Testis (tissue), 3 donors: Measurements from ENCODE around the gene BEST2. TPM values are rescaled to one million over a fixed set of nuclear protein-coding genes. Genes with fewer than 3 reads are reported as not detected.

Experiments used
- DNase-seq: peaks from one replicate; pipeline ENCODE4 v3.0.0-alpha.2; 2019
- H3K27ac ChIP-seq, 2 donors: fragments of 200-600 bp; sonication (generic); one replicate each; pipeline ENCODE4 v1.5.1; 2019
- H3K27me3 ChIP-seq: fragments of 200-600 bp; sonication (generic); one replicate; pipeline ENCODE4 v1.5.1; 2019
- H3K36me3 ChIP-seq: fragments of 200-600 bp; sonication (generic); one replicate; pipeline ENCODE4 v1.5.1; 2017; ENCODE audit warnings: low read depth; ENCODE audit errors: missing control alignments
- H3K4me1 ChIP-seq: fragments of 200-600 bp; sonication (generic); one replicate; pipeline ENCODE4 v1.5.1; 2019
- H3K4me3 ChIP-seq, 2 donors: fragments of 200-600 bp; sonication (generic); one replicate each; pipeline ENCODE4 v1.5.1; 2017 to 2019
- H3K9me3 ChIP-seq: fragments of 200-600 bp; sonication (generic); one replicate; pipeline ENCODE4 v1.5.1; 2017
- CTCF ChIP-seq, 3 experiments: fragments of 450-650 bp in 2 of 3; fragments of 200-600 bp in 1 of 3; sonication (generic) in 1 of 3; IDR thresholded peaks; one replicate each; pipeline ENCODE4 v1.5.1; 2016 to 2019; ENCODE audit warnings: antibody characterized with exemption in 3 of 3, mild to moderate bottlenecking in 2 of 3, moderate library complexity in 1 of 3
- POLR2A ChIP-seq: fragments of 450-650 bp; IDR thresholded peaks from one replicate; pipeline ENCODE4 v1.6.1; 2017; ENCODE audit warnings: antibody characterized with exemption, mild to moderate bottlenecking, moderate library complexity
- WGBS, 2 donors: methylation state at CpG; one replicate each; pipeline ENCODE4 v1.1.5; 2018; 5-methylcytosine and 5-hydroxymethylcytosine counted together
- intact Hi-C: fragments of 100-400 bp; cut with DNase I; formaldehyde crosslinking; loops from one replicate; pipeline ENCODE4 v1.15.1; 2023; ENCODE audit warnings: low total_unique reads
- polyA plus RNA-seq: library from polyadenylated mRNA; stranded (reverse); fragments of 350-450 nt; fragmentation: Illumina TruSeq; extraction: RNeasy Lipid Tissue Mini Kit (QIAGEN cat#74804); gene quantifications from one replicate; pipeline ENCODE4 v1.2.3, GENCODE V29; 2014; ENCODE audit warnings: low read depth, low replicate concordance; ENCODE audit not compliant: insufficient read depth
- total RNA-seq, 2 donors: library from RNA; depleted of rRNA; stranded (reverse); fragments of >200 nt; gene quantifications; one replicate each; pipeline ENCODE4 v1.2.3, GENCODE V29; 2016

The BEST2 gene
- total and polyA plus RNA-seq, 3 donors from 2014 or later: 0.50 to 0.87 TPM; not detected in 1

- H3K27me3 ChIP-seq: no peaks in the 10 kb centered on the region
- DNase-seq: no peak
- no peaks in the 10 kb centered on the region for H3K36me3 ChIP-seq
- peak overlapping the region; percentile 93 to 98 for H3K27ac ChIP-seq
- no peak for TF ChIP-seq POLR2A
- no peak for TF ChIP-seq CTCF (IDR thresholded peaks at IDR 0.05)
- intact Hi-C loops: no loop called here
- H3K4me3 ChIP-seq: peak overlapping the region; percentile 60 to 88
- H3K9me3 ChIP-seq: no peaks in the 10 kb centered on the region
- 2% methylated on average over 9 to 15 of the region's 46 CpGs for WGBS, 2 donors
- peaks cover 51% of the 10 kb centered on the region for H3K4me1 ChIP-seq
Observed at GRCh38 chr19:12789098-12789903, 37.7 kb downstream of the BEST2 start.

GRCh38 chr19:12789904-12790619 lies 38.5 kb downstream of the BEST2 start:
- Histone ChIP-seq H3K4me1 (peaks cover 46% of the 10 kb centered on the region), H3K4me3 (peak overlapping the region; percentile 60 to 88), H3K9me3 (no peaks in the 10 kb centered on the region), H3K36me3 (no peaks in the 10 kb centered on the region), H3K27me3 (no peaks in the 10 kb centered on the region), H3K27ac (peak overlapping the region; percentile 93 to 98)
- intact Hi-C loops: loop anchor here (10.0 kb wide), 1 partner anchor 55 kb away; the partner anchor contains the start of genes GET3 and TRIR
- peak; percentile 97 for DNase-seq
- WGBS, 2 donors: 1 to 8% methylated on average over 4 to 37 of the region's 56 CpGs
- TF ChIP-seq CTCF (IDR thresholded peaks at IDR 0.05): no peak
- peak; percentile 36 for TF ChIP-seq POLR2A

GRCh38 chr19:12790628-12791344 lies 39.2 kb downstream of the BEST2 start:
- no peak for DNase-seq
- no peaks in the 10 kb centered on the region for H3K36me3 ChIP-seq
- TF ChIP-seq CTCF (IDR thresholded peaks at IDR 0.05) (no peak), POLR2A (no peak)
- no peaks in the 10 kb centered on the region for H3K27me3 ChIP-seq
- H3K27ac ChIP-seq: peak overlapping the region; percentile 93 to 98
- H3K9me3 ChIP-seq: no peaks in the 10 kb centered on the region
- intact Hi-C loops: loop anchor here (10.0 kb wide), 1 partner anchor 56 kb away; the partner anchor contains the start of genes GET3 and TRIR
- peaks cover 45% of the 10 kb centered on the region for H3K4me1 ChIP-seq
- WGBS, 2 donors: 1% methylated on average over 15 to 22 of the region's 22 CpGs
- H3K4me3 ChIP-seq: peak overlapping the region; percentile 60 to 88

- Histone ChIP-seq H3K9me3 (no peaks in the 10 kb centered on the region), H3K36me3 (no peaks in the 10 kb centered on the region), H3K4me3 (peak within 1 kb of the TSS; percentile 75 to 88), H3K27me3 (no peaks in the 10 kb centered on the region), H3K27ac (peak within 1 kb of the TSS; percentile 93 to 98), H3K4me1 (peaks cover 43% of the 10 kb centered on the region)
- intact Hi-C loops: loop anchor here (10.0 kb wide), 1 partner anchor 57 kb away; the partner anchor contains the start of genes GET3 and TRIR
- peak; percentile 100 for TF ChIP-seq POLR2A
- TF ChIP-seq CTCF (IDR thresholded peaks at IDR 0.05): peak in 1 of 3 experiments; percentile 9
- DNase-seq: peak; percentile 96
- WGBS, 2 donors: 0% methylated on average over 39 of the region's 73 CpGs; no CpG with 5 or more reads in 1 of the 2 donors
Observed at GRCh38 chr19:12791345-12792050, 39.9 kb downstream of the BEST2 start, which contains the start of gene JUNB. Gene JUNB, plus strand, starts transcription at chr19:12791486. Its CDS starts 286 bp downstream, at chr19:12791772.
